H9 (cell line): Measurements from ENCODE around the gene SEMA4D. TPM values are rescaled to one million over a fixed set of nuclear protein-coding genes. Genes with fewer than 3 reads are reported as not detected.

Source experiments
- DNase-seq: peaks from one replicate; pipeline ENCODE4 v3.0.0-alpha.2; 2017
- H2AFZ ChIP-seq: one replicate; pipeline ENCODE4 v1.6.1; 2013; ENCODE audit warnings: mild to moderate bottlenecking, low read length, control low read depth, moderate library complexity
- H2AK5ac ChIP-seq: 2 replicates; pipeline ENCODE4 v1.6.1; 2013; ENCODE audit warnings: low read length, control low read depth, mixed read lengths; ENCODE audit not compliant: insufficient read length
- H2BK120ac ChIP-seq: one replicate; pipeline ENCODE4 v1.6.1; 2013; ENCODE audit warnings: low read depth, mild to moderate bottlenecking, low read length, control low read depth, inconsistent platforms; ENCODE audit not compliant: poor library complexity, severe bottlenecking
- H2BK12ac ChIP-seq: 2 replicates; pipeline ENCODE4 v1.6.1; 2013; ENCODE audit warnings: low read length, control low read depth, mixed read lengths, low read depth; ENCODE audit not compliant: insufficient read length
- H2BK15ac ChIP-seq: 2 replicates; pipeline ENCODE4 v1.6.1; 2013; ENCODE audit warnings: low read depth, low read length, control low read depth
- H2BK20ac ChIP-seq: one replicate; pipeline ENCODE4 v1.6.1; 2013; ENCODE audit warnings: low read depth, mild to moderate bottlenecking, low read length, control low read depth, inconsistent platforms; ENCODE audit not compliant: poor library complexity, severe bottlenecking
- H2BK5ac ChIP-seq: 2 replicates; pipeline ENCODE4 v1.6.1; 2013; ENCODE audit warnings: low read length, control low read depth, mixed read lengths; ENCODE audit not compliant: insufficient read length
- H3K14ac ChIP-seq: 2 replicates; pipeline ENCODE4 v1.6.1; 2013; ENCODE audit warnings: low read length, control low read depth; ENCODE audit not compliant: insufficient read depth
- H3K18ac ChIP-seq: 2 replicates; pipeline ENCODE4 v1.6.1; 2013; ENCODE audit warnings: low read depth, mild to moderate bottlenecking, mixed read lengths, low read length, control low read depth; ENCODE audit not compliant: insufficient read length
- H3K23ac ChIP-seq: 2 replicates; pipeline ENCODE4 v1.6.1; 2013; ENCODE audit warnings: low read length, control low read depth, mixed read lengths, low read depth; ENCODE audit not compliant: insufficient read length
- H3K23me2 ChIP-seq: 2 replicates; pipeline ENCODE4 v1.6.1; 2013; ENCODE audit warnings: low read depth, mild to moderate bottlenecking, mixed read lengths, low read length, control low read depth; ENCODE audit not compliant: insufficient read length, poor library complexity, severe bottlenecking
- H3K27ac ChIP-seq: 2 replicates; pipeline ENCODE4 v1.5.1; 2013; ENCODE audit warnings: low read length, control low read depth, mixed read lengths, low read depth; ENCODE audit not compliant: insufficient read length
- H3K27me3 ChIP-seq: 2 replicates; pipeline ENCODE4 v1.6.1; 2013; ENCODE audit warnings: low read length, control low read depth, inconsistent platforms; ENCODE audit not compliant: insufficient read depth
- H3K4ac ChIP-seq: 2 replicates; pipeline ENCODE4 v1.6.1; 2013; ENCODE audit warnings: low read depth, mild to moderate bottlenecking, control low read depth, inconsistent platforms, low read length, moderate library complexity
- H3K4me1 ChIP-seq: 2 replicates; pipeline ENCODE4 v1.6.1; 2013; ENCODE audit warnings: low read length, control low read depth, inconsistent platforms; ENCODE audit not compliant: insufficient read depth
- H3K4me2 ChIP-seq: 2 replicates; pipeline ENCODE4 v1.6.1; 2013; ENCODE audit warnings: low read length, control low read depth, mixed read lengths; ENCODE audit not compliant: insufficient read length, insufficient read depth
- H3K56ac ChIP-seq: 2 replicates; pipeline ENCODE4 v1.6.1; 2013; ENCODE audit warnings: low read depth, mild to moderate bottlenecking, mixed read lengths, low read length, control low read depth; ENCODE audit not compliant: insufficient read length
- H3K79me1 ChIP-seq: 2 replicates; pipeline ENCODE4 v1.6.1; 2013; ENCODE audit warnings: low read depth, mild to moderate bottlenecking, moderate library complexity, low read length, control low read depth, inconsistent platforms; ENCODE audit not compliant: insufficient read depth, poor library complexity, severe bottlenecking
- H3K79me2 ChIP-seq: 2 replicates; pipeline ENCODE4 v1.6.1; 2013; ENCODE audit warnings: low read length, control low read depth, inconsistent platforms; ENCODE audit not compliant: insufficient read depth
- H3K9ac ChIP-seq: 2 replicates; pipeline ENCODE4 v1.6.1; 2013; ENCODE audit warnings: low read length, control low read depth, mixed read lengths; ENCODE audit not compliant: insufficient read length; ENCODE audit errors: extremely low read depth
- H3K9me3 ChIP-seq: one replicate; pipeline ENCODE4 v1.6.1; 2013; ENCODE audit warnings: low read depth, low read length, inconsistent platforms; ENCODE audit not compliant: control insufficient read depth
- H3T11ph ChIP-seq: one replicate; pipeline ENCODE4 v1.6.1; 2013; ENCODE audit warnings: mild to moderate bottlenecking, low read length, control low read depth, inconsistent platforms
- H4K20me1 ChIP-seq: one replicate; pipeline ENCODE4 v1.6.1; 2013; ENCODE audit not compliant: control insufficient read depth, insufficient read length, insufficient read depth
- H4K5ac ChIP-seq: 2 replicates; pipeline ENCODE4 v1.6.1; 2013; ENCODE audit warnings: low read depth, mild to moderate bottlenecking, mixed read lengths, low read length, control low read depth; ENCODE audit not compliant: insufficient read length
- H4K8ac ChIP-seq: replicated peaks from 2 replicates; pipeline ENCODE4 v1.6.1; 2013; ENCODE audit warnings: low read length, control low read depth, mixed read lengths, low read depth; ENCODE audit not compliant: insufficient read length
- H4K91ac ChIP-seq: 2 replicates; pipeline ENCODE4 v1.6.1; 2013; ENCODE audit warnings: low read depth, mild to moderate bottlenecking, moderate library complexity, mixed read lengths, low read length, control low read depth; ENCODE audit not compliant: insufficient read length
- H3K27ac Mint-ChIP-seq, 3 experiments: 2 replicates in 2 of 3; 3 replicates in 1 of 3; pipeline ENCODE4 v1.8.0; 2020 to 2021; ENCODE audit warnings: mixed read lengths in 3 of 3, mild to moderate bottlenecking in 1 of 3, moderate library complexity in 1 of 3
- H3K27me3 Mint-ChIP-seq: 2 replicates; pipeline ENCODE4 v1.8.0; 2021; ENCODE audit warnings: low read depth, mild to moderate bottlenecking, moderate library complexity, mixed read lengths
- H3K36me3 Mint-ChIP-seq, 3 experiments: 2 replicates in 2 of 3; 3 replicates in 1 of 3; pipeline ENCODE4 v1.8.0; 2020 to 2021; ENCODE audit warnings: low read depth in 3 of 3, mixed read lengths in 3 of 3; ENCODE audit not compliant: insufficient read depth in 1 of 3
- H3K4me1 Mint-ChIP-seq, 2 experiments: 2 replicates each; pipeline ENCODE4 v1.8.0; 2020; ENCODE audit warnings: mixed read lengths in 2 of 2
- H3K4me3 Mint-ChIP-seq, 2 experiments: 2 replicates in 1 of 2; 3 replicates in 1 of 2; pipeline ENCODE4 v1.8.0; 2020 to 2021; ENCODE audit warnings: mild to moderate bottlenecking in 2 of 2, mixed read lengths in 2 of 2, moderate library complexity in 1 of 2
- H3K9me3 Mint-ChIP-seq, 2 experiments: 2 replicates in 1 of 2; 3 replicates in 1 of 2; pipeline ENCODE4 v1.8.0; 2020; ENCODE audit warnings: mild to moderate bottlenecking in 2 of 2, mixed read lengths in 2 of 2, moderate library complexity in 1 of 2
- WGBS: extraction: QIAGEN DNeasy Blood & Tissue Kit; methylation state at CpG from one replicate; pipeline ENCODE4 v1.1.7; 2013; ENCODE audit warnings: missing lambda C conversion rate, low lambda C conversion rate, mixed read lengths; ENCODE audit not compliant: insufficient read length; ENCODE audit errors: extremely low coverage; 5-methylcytosine and 5-hydroxymethylcytosine counted together
- total RNA-seq: library from RNA; stranded (reverse); gene quantifications from 2 replicates; pipeline ENCODE4 v1.2.1, GENCODE V29; 2021
- TF ChIP-seq, protein P1 (sequence below): fragments of 200-600 bp; sonication (generic); conservative IDR thresholded peaks from 3 replicates; pipeline ENCODE4 v1.8.0; 2021; ENCODE audit warnings: antibody characterized with exemption, mild to moderate bottlenecking

The SEMA4D gene
- total RNA-seq, 1 experiment from 2014 or later, result 47.2 TPM

DNA sequence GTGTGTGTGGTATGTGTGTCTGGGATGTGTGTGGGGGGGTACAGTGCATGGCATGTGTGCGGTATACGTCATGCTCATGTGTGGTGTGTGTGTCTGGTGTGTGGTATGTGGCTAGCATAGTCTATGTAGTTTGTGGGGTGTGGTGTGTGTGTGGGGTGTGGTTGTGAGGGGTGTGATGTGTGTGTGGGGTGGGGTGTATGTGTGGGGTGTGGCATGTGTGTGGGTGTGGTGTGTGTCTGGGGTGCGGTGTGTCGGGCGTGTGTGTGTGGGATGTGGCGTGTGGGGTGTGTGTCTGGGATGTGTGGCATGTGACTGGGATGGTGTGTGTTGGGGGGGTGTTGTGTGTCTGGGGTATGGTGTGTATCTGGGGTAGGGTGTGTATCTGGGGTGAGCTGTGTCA, 127.3 kb downstream of the SEMA4D start:
- no peaks in the 10 kb centered on the region for H3K79me1 ChIP-seq
- H3T11ph ChIP-seq, result no peak overlapping the region
- H2BK12ac ChIP-seq, result no peak overlapping the region
- no peak overlapping the region for H3K56ac ChIP-seq
- no peak overlapping the region for H4K91ac ChIP-seq
- H2BK5ac ChIP-seq, result no peak overlapping the region
- no peaks in the 10 kb centered on the region for H4K20me1 ChIP-seq
- peaks cover 1% of the 10 kb centered on the region; the same call in 1 of the 2 replicates for H3K27me3 Mint-ChIP-seq
- TF ChIP-seq, protein P1, sequence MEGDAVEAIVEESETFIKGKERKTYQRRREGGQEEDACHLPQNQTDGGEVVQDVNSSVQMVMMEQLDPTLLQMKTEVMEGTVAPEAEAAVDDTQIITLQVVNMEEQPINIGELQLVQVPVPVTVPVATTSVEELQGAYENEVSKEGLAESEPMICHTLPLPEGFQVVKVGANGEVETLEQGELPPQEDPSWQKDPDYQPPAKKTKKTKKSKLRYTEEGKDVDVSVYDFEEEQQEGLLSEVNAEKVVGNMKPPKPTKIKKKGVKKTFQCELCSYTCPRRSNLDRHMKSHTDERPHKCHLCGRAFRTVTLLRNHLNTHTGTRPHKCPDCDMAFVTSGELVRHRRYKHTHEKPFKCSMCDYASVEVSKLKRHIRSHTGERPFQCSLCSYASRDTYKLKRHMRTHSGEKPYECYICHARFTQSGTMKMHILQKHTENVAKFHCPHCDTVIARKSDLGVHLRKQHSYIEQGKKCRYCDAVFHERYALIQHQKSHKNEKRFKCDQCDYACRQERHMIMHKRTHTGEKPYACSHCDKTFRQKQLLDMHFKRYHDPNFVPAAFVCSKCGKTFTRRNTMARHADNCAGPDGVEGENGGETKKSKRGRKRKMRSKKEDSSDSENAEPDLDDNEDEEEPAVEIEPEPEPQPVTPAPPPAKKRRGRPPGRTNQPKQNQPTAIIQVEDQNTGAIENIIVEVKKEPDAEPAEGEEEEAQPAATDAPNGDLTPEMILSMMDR, result no peak
- H3K23me2 ChIP-seq, result no peaks in the 10 kb centered on the region
- H3K9me3 Mint-ChIP-seq, result no peaks in the 10 kb centered on the region
- no peak overlapping the region for H2BK20ac ChIP-seq
- H2BK15ac ChIP-seq, result no peak overlapping the region
- H3K4me1 ChIP-seq, result no peaks in the 10 kb centered on the region
- H2AFZ ChIP-seq, result no peak overlapping the region
- H3K23ac ChIP-seq, result no peak overlapping the region
- no peaks in the 10 kb centered on the region for H3K27me3 ChIP-seq
- no peak overlapping the region for H2BK120ac ChIP-seq
- no peak overlapping the region for H3K4ac ChIP-seq
- H3K27ac ChIP-seq, result no peak overlapping the region
- H3K18ac ChIP-seq, result no peak overlapping the region
- H3K36me3 Mint-ChIP-seq, result no peaks in the 10 kb centered on the region
- H4K8ac ChIP-seq, result no peak overlapping the region
- no peak overlapping the region for H3K14ac ChIP-seq
- no peaks in the 10 kb centered on the region for H3K9me3 ChIP-seq
- no peak overlapping the region for H2AK5ac ChIP-seq
- H3K4me2 ChIP-seq, result no peak overlapping the region
- no peak overlapping the region for H3K4me3 Mint-ChIP-seq
- no CpG with 5 or more reads among the region's 6 CpGs for WGBS
- no peak overlapping the region for H4K5ac ChIP-seq
- H3K79me2 ChIP-seq, result no peaks in the 10 kb centered on the region
- peaks cover 2% of the 10 kb centered on the region in 2 experiments; a peak in 2 of 4 replicates for H3K4me1 Mint-ChIP-seq
- no peak overlapping the region for H3K9ac ChIP-seq
- no peak for DNase-seq
- H3K27ac Mint-ChIP-seq, result no peak overlapping the region
